ENCODE measurements around the gene ZNF354B. TPM values are rescaled to one million over a fixed set of nuclear protein-coding genes. Genes with fewer than 3 reads are reported as not detected.
"Not testable (repeated sequence)": the region's sequence is repeated elsewhere in the genome, so short reads cannot be mapped to it uniquely, and the experiment has no call there.

The ZNF354B gene
- total RNA-seq, 1 donor from 2014 or later, result 13.4 TPM

DNA sequence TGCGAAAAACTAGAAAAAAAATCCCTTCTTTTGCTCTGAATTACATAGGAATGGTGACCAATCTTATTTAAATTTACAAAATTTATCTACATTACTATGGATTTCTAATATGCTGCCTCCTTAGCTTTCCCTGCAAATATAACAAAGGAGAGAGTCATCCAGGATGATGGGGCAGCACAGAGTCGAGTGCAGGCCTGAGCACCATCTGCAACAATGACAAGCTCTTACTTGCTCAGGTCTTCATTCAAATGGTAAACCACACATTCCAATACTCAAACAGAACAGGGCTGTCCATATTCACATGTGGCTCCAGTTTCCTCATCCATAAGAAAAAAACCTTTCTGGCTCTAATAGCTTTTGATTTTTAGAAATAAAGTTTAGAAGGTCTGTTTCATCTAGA is 33.5 kb upstream of the ZNF354B start:
- Mint-ChIP-seq H3K36me3 (ENCODE audit: low read depth) (no peaks in the 10 kb centered on the region), H3K9me3 (ENCODE audit: low read depth) (peaks cover 13% of the 10 kb centered on the region), H3K27me3 (ENCODE audit: low read depth) (no peaks in the 10 kb centered on the region), H3K4me1 (ENCODE audit: low read depth) (peaks cover 3% of the 10 kb centered on the region), H3K27ac (ENCODE audit: unreplicated experiment) (no peak overlapping the region), H3K4me3 (ENCODE audit: unreplicated experiment) (no peak overlapping the region)
- TF ChIP-seq, protein P1, sequence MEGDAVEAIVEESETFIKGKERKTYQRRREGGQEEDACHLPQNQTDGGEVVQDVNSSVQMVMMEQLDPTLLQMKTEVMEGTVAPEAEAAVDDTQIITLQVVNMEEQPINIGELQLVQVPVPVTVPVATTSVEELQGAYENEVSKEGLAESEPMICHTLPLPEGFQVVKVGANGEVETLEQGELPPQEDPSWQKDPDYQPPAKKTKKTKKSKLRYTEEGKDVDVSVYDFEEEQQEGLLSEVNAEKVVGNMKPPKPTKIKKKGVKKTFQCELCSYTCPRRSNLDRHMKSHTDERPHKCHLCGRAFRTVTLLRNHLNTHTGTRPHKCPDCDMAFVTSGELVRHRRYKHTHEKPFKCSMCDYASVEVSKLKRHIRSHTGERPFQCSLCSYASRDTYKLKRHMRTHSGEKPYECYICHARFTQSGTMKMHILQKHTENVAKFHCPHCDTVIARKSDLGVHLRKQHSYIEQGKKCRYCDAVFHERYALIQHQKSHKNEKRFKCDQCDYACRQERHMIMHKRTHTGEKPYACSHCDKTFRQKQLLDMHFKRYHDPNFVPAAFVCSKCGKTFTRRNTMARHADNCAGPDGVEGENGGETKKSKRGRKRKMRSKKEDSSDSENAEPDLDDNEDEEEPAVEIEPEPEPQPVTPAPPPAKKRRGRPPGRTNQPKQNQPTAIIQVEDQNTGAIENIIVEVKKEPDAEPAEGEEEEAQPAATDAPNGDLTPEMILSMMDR (IDR thresholded peaks at IDR 0.05), result no peak
- no peak for DNase-seq (ENCODE audit: low spot score)

DNA sequence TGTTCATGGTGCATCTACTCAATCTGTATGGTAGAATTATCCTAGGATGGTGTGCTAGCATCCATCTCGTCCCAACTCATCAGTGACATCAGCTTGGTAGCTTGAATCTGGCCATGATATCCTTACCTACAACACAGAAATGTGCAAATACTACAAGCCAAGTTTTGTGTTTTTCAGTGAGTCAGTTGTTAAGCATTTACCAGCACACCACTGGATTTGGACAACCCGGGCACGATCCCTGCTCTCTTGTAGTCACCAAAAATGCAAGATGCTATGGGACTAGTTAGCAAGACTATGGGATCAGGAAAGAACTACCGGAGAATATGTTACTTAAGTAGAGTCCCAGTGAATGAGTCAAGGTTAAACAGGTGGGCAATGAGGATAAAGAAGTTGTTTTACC is 32.1 kb upstream of the ZNF354B start:
- Mint-ChIP-seq H3K9me3 (ENCODE audit: low read depth) (peaks cover 8% of the 10 kb centered on the region), H3K27me3 (ENCODE audit: low read depth) (no peaks in the 10 kb centered on the region), H3K4me1 (ENCODE audit: low read depth) (peaks cover 3% of the 10 kb centered on the region), H3K36me3 (ENCODE audit: low read depth) (no peaks in the 10 kb centered on the region), H3K4me3 (ENCODE audit: unreplicated experiment) (no peak overlapping the region), H3K27ac (ENCODE audit: unreplicated experiment) (no peak overlapping the region)
- no peak for DNase-seq (ENCODE audit: low spot score)
- TF ChIP-seq, protein P1 (IDR thresholded peaks at IDR 0.05), result no peak

DNA sequence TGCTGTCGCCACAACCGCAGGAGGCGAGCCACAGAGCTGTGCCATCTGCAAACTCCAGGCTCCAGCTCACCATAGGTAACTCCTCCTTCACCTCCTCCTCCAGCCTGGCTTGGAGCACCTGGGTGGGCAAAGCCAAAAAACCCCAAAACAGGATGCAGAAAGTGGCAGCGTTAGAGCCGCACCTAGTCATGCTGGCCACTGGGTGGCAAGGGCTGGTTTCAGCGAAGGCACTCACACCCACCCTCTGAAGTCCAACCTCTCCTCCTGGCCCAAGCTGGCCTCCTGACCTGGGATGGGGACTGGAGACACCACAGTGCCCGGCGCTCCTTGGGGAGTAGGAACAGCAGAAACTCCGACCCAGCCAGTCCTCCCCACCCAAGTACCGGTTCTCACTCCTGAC is 28.7 kb upstream of the ZNF354B start:
- DNase-seq (ENCODE audit: low spot score), result no peak
- H3K4me1 Mint-ChIP-seq (ENCODE audit: low read depth), result peaks cover 3% of the 10 kb centered on the region
- H3K27ac Mint-ChIP-seq (ENCODE audit: unreplicated experiment), result no peak overlapping the region
- no peaks in the 10 kb centered on the region for H3K36me3 Mint-ChIP-seq (ENCODE audit: low read depth)
- peaks cover 4% of the 10 kb centered on the region for H3K9me3 Mint-ChIP-seq (ENCODE audit: low read depth)
- no peak overlapping the region for H3K4me3 Mint-ChIP-seq (ENCODE audit: unreplicated experiment)
- TF ChIP-seq, protein P1 (IDR thresholded peaks at IDR 0.05), result no peak
- H3K27me3 Mint-ChIP-seq (ENCODE audit: low read depth), result no peaks in the 10 kb centered on the region

DNA sequence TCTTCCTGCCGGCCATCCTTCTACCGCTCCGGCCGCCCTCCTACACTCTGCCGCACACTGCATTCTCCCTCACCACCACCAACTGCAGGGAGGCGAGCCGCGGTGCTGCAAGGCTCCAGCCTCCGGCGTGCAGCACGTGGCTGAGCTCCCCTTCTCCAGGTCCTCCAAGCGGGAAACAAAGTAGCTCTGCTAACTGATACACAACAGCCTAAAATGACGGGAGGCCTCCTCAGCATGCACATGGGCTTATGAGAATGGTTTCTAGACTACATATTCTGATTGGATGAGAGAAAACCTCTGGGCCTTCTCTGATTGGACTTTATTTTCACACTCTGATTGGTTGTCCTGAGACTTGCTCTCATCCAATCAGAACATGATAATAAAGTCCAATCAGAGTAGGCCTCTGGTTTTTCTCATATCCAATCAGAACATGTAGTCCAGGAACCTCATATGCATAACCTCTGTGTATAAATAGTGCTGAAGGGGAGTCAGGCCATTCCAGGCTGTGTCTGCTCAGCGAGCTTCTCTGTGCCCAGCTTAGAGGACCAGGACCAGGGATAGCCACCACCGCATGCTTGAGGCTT is 27.0 kb upstream of the ZNF354B start:
- H3K27me3 Mint-ChIP-seq (ENCODE audit: low read depth), result no peaks in the 10 kb centered on the region
- H3K27ac Mint-ChIP-seq (ENCODE audit: unreplicated experiment), result no peak overlapping the region
- no peak for DNase-seq (ENCODE audit: low spot score)
- H3K36me3 Mint-ChIP-seq (ENCODE audit: low read depth), result no peaks in the 10 kb centered on the region
- H3K9me3 Mint-ChIP-seq (ENCODE audit: low read depth), result peaks cover 7% of the 10 kb centered on the region
- H3K4me3 Mint-ChIP-seq (ENCODE audit: unreplicated experiment), result no peak overlapping the region
- TF ChIP-seq, protein P1 (IDR thresholded peaks at IDR 0.05), result no peak
- H3K4me1 Mint-ChIP-seq (ENCODE audit: low read depth), result peaks cover 3% of the 10 kb centered on the region

DNA sequence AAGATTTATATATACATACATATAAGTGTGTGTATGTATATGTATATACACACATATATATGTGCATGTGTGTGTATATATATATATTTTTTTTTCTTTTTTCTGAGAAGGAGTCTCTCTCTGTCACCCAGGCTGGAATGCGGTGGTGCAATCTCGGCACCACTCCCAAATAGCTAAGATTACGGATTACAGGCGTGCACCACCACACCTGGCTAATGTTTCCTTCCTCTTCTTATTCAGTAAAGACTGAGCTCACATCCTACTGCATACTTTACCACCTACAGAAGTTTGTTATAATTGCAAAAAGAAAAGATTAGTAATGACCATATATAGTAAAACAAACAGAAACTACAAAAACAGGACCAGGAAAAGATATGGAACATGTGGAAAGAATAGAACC is 23.1 kb upstream of the ZNF354B start:
- H3K27ac Mint-ChIP-seq (ENCODE audit: unreplicated experiment), result no peak overlapping the region
- no peaks in the 10 kb centered on the region for H3K4me1 Mint-ChIP-seq (ENCODE audit: low read depth)
- no peak for DNase-seq (ENCODE audit: low spot score)
- no peaks in the 10 kb centered on the region for H3K27me3 Mint-ChIP-seq (ENCODE audit: low read depth)
- TF ChIP-seq, protein P1 (IDR thresholded peaks at IDR 0.05), result no peak
- peaks cover 10% of the 10 kb centered on the region for H3K9me3 Mint-ChIP-seq (ENCODE audit: low read depth)
- no peak overlapping the region for H3K4me3 Mint-ChIP-seq (ENCODE audit: unreplicated experiment)
- H3K36me3 Mint-ChIP-seq (ENCODE audit: low read depth), result no peaks in the 10 kb centered on the region

DNA sequence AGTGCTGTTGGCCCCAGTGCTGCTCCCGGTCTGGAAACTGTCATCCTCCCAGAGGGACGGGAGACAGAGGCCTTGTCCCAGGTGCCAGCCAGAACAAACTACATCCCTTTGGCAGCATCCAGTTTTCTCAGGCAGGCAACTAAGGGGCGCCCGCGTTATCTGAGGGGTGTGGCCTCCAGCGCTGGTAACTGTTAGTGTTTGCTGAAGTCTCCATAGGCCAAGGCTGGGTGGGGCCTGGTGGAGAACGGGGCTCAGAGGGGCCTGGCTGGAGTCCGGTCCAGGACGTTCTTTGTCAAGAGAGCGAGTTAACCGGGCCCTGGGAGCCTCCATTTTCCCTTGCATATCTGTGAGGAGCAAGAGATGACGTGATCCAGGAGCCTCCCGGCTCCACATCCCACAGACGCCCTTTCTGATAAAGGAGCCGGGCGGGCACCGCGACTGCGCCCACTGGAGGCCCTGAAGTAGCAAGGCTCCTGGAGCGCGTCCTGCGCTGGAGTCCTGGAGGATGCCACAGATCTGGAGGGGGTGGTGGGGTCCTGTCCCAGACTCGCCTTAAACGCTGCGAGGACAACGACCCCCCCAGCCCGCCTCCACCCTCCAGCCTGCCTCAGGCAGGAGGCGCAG is 20.9 kb upstream of the ZNF354B start:
- not testable (repeated sequence) for H3K27ac Mint-ChIP-seq (ENCODE audit: unreplicated experiment); H3K36me3 Mint-ChIP-seq (ENCODE audit: low read depth); H3K9me3 Mint-ChIP-seq (ENCODE audit: low read depth); H3K4me1 Mint-ChIP-seq (ENCODE audit: low read depth); H3K27me3 Mint-ChIP-seq (ENCODE audit: low read depth); H3K4me3 Mint-ChIP-seq (ENCODE audit: unreplicated experiment); DNase-seq (ENCODE audit: low spot score)

Measured in chondrocyte (in vitro differentiated cells).